Muscle layer of colon (tissue), 2 donors: ENCODE results near the gene MPZL1.

Experiments used
- H3K27ac ChIP-seq: one replicate; pipeline ENCODE4 v1.7.0; 2013; ENCODE audit warnings: low read depth, mild to moderate bottlenecking, low read length, moderate library complexity
- H3K27me3 ChIP-seq, 2 donors: one replicate each; pipeline ENCODE4 v1.7.0; 2013; ENCODE audit warnings: low read length in 2 of 2, mild to moderate bottlenecking in 2 of 2; ENCODE audit not compliant: insufficient read depth in 2 of 2, control insufficient read depth in 1 of 2
- H3K36me3 ChIP-seq: one replicate; pipeline ENCODE4 v1.7.0; 2013; ENCODE audit warnings: mild to moderate bottlenecking, low read length; ENCODE audit not compliant: insufficient read depth
- H3K4me1 ChIP-seq: one replicate; pipeline ENCODE4 v1.7.0; 2013; ENCODE audit warnings: mild to moderate bottlenecking, low read length; ENCODE audit not compliant: insufficient read depth
- H3K4me3 ChIP-seq, 2 donors: one replicate each; pipeline ENCODE4 v1.7.0; 2013; ENCODE audit warnings: low read length in 2 of 2, low read depth in 1 of 2, mild to moderate bottlenecking in 1 of 2, moderate library complexity in 1 of 2
- H3K9ac ChIP-seq: one replicate; pipeline ENCODE4 v1.7.0; 2013; ENCODE audit warnings: low read length
- H3K9me3 ChIP-seq: one replicate; pipeline ENCODE4 v1.7.0; 2013; ENCODE audit warnings: mild to moderate bottlenecking, low read length
- donor health status: abdominal sarcoma.
- donor health status: Adenocarcinoma of cecum.

Gene MPZL1

DNA sequence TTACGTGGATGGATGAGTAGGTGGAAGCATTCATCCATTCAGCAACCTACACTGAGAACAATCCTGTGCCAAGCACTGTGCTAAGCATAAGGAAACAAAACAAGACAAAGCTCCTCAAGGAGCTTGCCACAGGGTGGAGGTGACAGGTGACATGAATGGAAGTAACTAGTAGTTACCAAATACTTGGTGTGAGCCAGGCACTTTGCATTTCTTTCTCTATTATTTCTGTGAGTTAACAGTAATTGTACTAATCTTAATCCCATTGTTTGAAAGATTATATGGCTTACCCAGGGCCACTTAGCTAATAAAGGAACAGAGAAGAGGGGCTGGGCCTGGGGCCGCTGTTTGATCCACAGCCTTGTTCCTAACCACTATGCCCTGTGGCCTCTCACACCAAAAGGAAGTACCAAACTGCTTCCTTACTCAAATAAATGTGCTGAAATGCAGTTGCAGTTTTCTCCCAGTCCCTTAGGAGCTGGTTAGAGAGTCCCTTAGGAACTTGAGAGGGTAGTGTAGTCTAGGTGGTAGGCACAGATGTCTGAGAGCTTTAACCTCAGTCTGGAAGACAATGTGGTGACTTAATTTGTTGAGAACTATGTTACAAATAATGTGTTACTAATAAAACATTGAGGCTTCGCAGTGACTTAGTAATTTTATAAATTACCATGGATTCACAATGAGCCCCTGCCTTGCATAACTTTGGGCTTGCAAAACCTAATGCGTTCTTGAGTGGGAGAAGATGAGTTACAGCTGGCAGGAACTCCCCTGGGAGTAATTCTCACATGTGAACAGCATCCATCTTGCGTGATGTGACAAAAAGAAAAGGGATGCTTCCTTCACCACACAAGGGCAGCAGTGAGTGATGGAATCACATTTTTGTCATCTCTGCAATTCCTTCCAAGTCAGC is 69.8 kb downstream of the MPZL1 start:
- Histone ChIP-seq H3K36me3 (peaks cover 25% of the 10 kb centered on the region), H3K27me3 (no peaks in the 10 kb centered on the region), H3K9ac (no peak overlapping the region), H3K4me3 (no peak overlapping the region), H3K9me3 (no peaks in the 10 kb centered on the region), H3K4me1 (no peaks in the 10 kb centered on the region), H3K27ac (peak overlapping the region; percentile 1)

DNA sequence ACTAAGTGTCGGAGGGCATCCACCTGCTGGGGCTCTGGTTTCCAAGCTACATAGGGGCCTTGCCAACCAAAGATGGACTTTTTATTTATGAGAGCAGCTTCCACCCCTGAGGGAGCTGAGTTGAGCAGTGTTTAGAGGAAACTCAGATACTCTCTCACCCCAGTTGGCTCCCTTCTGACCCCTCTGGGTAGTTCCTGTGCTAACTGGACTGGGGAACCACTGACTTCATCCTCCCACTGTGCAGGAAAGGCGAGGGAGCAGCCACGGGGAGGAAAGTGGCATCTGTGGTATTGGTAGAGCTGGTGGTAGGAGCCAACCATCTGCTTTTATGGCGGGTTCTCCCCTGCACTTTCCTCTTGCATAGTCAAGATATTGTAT is 70.4 kb downstream of the MPZL1 start:
- H3K27ac ChIP-seq, result no peak overlapping the region
- no peaks in the 10 kb centered on the region for H3K27me3 ChIP-seq
- H3K9ac ChIP-seq, result no peak overlapping the region
- H3K4me3 ChIP-seq, result no peak overlapping the region
- peaks cover 25% of the 10 kb centered on the region for H3K36me3 ChIP-seq
- H3K9me3 ChIP-seq, result no peaks in the 10 kb centered on the region
- no peaks in the 10 kb centered on the region for H3K4me1 ChIP-seq

GRCh38 chr1:167794043-167794442 is 72.3 kb downstream of the MPZL1 start:
- no peaks in the 10 kb centered on the region for H3K27me3 ChIP-seq
- H3K9me3 ChIP-seq, result no peaks in the 10 kb centered on the region
- no peak overlapping the region for H3K27ac ChIP-seq
- no peak overlapping the region for H3K4me3 ChIP-seq
- H3K36me3 ChIP-seq, result peaks cover 16% of the 10 kb centered on the region
- no peak overlapping the region for H3K9ac ChIP-seq
- H3K4me1 ChIP-seq, result no peaks in the 10 kb centered on the region

DNA sequence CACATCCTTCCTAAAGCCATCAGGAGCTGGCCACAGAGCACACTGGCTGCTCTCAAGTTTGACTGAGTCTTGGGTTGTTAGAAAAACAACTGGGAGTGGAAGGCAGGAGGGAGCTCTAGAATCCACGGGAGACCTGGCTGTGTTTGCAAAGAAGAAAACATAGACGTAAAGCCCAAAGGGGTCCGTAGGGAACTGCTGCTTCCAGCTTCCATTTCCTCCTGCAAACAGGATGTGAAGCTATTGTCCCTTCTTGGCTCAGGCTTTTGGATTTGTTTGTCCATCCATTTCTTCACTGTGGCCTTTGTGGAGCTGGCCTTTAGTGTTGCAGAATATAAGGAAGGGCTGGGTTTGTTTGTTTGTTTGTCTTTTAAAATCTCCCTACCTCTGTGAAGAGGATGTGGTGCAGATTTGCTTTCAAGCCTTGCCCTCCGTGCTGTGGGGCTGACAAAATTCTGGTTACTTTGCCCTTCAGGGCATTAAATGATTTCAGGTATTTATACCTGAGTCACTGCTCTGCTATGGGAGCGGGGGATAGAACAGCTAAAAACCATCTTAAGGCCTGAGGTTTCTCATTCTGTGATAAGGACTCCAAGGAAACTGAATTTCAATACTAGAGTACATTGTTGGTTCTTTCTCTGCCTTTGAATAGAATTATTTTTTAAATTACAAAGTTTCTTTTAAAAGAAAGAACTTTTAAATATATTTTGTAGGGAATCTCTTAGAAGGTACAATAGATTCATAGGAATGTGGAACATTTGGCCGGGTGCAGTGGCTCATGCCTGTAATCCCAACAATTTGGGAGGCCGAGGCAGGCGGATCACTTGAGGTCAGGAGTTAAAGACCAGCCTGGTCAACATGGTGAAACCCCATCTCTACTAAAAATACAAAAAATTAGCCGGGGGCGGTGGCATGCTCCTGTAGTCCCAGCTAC is 74.3 kb downstream of the MPZL1 start:
- Histone ChIP-seq H3K27ac (no peak overlapping the region), H3K4me1 (no peaks in the 10 kb centered on the region), H3K9me3 (no peaks in the 10 kb centered on the region), H3K27me3 (no peaks in the 10 kb centered on the region), H3K4me3 (no peak overlapping the region), H3K36me3 (no peaks in the 10 kb centered on the region), H3K9ac (no peak overlapping the region)

GRCh38 chr1:167797015-167797414 is 75.2 kb downstream of the MPZL1 start:
- no peak overlapping the region for H3K9ac ChIP-seq
- no peaks in the 10 kb centered on the region for H3K36me3 ChIP-seq
- H3K27me3 ChIP-seq, result no peaks in the 10 kb centered on the region
- H3K9me3 ChIP-seq, result no peaks in the 10 kb centered on the region
- no peak overlapping the region for H3K4me3 ChIP-seq
- H3K27ac ChIP-seq, result peak overlapping the region; percentile 34
- H3K4me1 ChIP-seq, result no peaks in the 10 kb centered on the region

DNA sequence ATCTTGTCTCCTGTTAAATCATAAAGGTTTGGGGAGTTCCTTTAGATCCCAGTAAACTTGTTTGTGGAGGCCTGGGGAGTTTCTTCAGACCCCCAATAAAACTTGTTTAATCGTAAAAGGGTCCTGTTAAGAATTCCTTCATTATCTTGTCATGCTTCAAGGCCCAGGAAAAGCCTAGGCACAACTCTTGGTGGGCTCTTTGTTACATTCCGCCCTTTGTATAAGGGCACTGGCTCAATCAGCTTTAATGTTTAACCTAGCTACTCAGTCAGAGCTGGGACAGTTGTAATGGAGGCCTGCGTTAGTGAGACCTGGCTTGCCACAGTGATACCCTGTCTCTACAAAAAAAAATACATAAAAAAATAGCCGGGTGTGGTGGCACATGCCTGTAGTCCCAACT is 77.2 kb downstream of the MPZL1 start:
- Histone ChIP-seq H3K27me3 (no peaks in the 10 kb centered on the region), H3K4me3 (no peak overlapping the region), H3K27ac (no peak overlapping the region), H3K36me3 (no peaks in the 10 kb centered on the region), H3K9ac (no peak overlapping the region), H3K4me1 (peaks cover 7% of the 10 kb centered on the region), H3K9me3 (no peaks in the 10 kb centered on the region)

DNA sequence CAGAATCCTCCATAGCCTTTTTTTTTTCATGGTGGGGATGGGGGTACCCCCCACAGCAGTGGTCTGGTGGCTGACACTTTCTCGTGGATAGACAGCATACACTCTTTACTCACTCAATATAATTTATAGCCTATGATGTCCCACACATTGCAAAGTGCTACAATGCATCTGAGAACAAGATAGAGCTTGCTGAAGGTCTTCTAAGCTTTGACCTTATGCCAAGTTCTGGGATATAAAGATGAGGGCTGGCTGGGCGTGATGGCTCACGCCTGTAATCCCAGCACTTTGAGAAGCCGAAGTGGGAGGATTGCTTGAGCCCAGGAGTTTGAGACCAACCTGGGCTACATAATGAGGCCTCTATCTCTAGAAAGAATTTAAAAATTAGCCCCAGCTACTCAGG is 78.0 kb downstream of the MPZL1 start:
- Histone ChIP-seq H3K27me3 (no peaks in the 10 kb centered on the region), H3K4me1 (peaks cover 7% of the 10 kb centered on the region), H3K9ac (no peak overlapping the region), H3K4me3 (no peak overlapping the region), H3K36me3 (no peaks in the 10 kb centered on the region), H3K9me3 (no peaks in the 10 kb centered on the region), H3K27ac (no peak overlapping the region)

GRCh38 chr1:167800251-167800650 is 78.5 kb downstream of the MPZL1 start:
- H3K4me1 ChIP-seq, result peaks cover 7% of the 10 kb centered on the region
- H3K27ac ChIP-seq, result no peak overlapping the region
- no peak overlapping the region for H3K9ac ChIP-seq
- H3K27me3 ChIP-seq, result no peaks in the 10 kb centered on the region
- no peaks in the 10 kb centered on the region for H3K9me3 ChIP-seq
- H3K4me3 ChIP-seq, result no peak overlapping the region
- H3K36me3 ChIP-seq, result no peaks in the 10 kb centered on the region

- no peaks in the 10 kb centered on the region for H3K27me3 ChIP-seq
- H3K27ac ChIP-seq, result no peak overlapping the region
- H3K9me3 ChIP-seq, result no peaks in the 10 kb centered on the region
- no peak overlapping the region for H3K4me3 ChIP-seq
- no peaks in the 10 kb centered on the region for H3K36me3 ChIP-seq
- no peak overlapping the region for H3K9ac ChIP-seq
- peaks cover 7% of the 10 kb centered on the region for H3K4me1 ChIP-seq
Measured at GRCh38 chr1:167802235-167802634, 80.5 kb downstream of the MPZL1 start.

GRCh38 chr1:167803358-167804207 is 81.8 kb downstream of the MPZL1 start:
- Histone ChIP-seq H3K9ac (no peak overlapping the region), H3K9me3 (no peaks in the 10 kb centered on the region), H3K27me3 (no peaks in the 10 kb centered on the region), H3K4me3 (no peak overlapping the region), H3K4me1 (peaks cover 7% of the 10 kb centered on the region), H3K36me3 (no peaks in the 10 kb centered on the region), H3K27ac (no peak overlapping the region)

DNA sequence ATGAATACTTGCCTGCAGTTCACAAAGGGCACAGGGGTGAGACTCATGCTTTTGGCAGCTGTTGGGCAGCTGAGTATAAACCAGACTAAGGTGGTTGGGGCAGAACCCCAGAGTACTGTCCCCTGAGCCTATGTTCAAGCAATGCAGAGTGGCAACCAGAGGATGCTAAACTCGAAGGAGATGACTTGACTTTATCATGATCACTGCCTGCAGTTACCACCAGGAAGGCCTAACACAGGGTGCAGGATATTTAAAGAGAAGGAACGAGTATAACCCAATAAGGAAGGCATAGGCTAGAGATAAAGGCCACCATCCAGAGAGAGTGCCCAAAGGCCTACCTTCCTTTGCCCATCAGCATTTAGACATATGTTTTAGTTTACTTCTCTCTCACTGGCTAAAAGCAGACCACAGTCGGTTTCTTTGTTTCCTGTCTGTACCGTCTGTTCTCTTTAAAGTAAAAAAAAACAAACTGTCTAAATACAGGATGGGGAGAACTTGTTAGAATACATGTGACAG is 83.3 kb downstream of the MPZL1 start:
- Histone ChIP-seq H3K27ac (no peak overlapping the region), H3K9me3 (no peaks in the 10 kb centered on the region), H3K9ac (no peak overlapping the region), H3K4me1 (peaks cover 7% of the 10 kb centered on the region), H3K27me3 (no peaks in the 10 kb centered on the region), H3K36me3 (no peaks in the 10 kb centered on the region), H3K4me3 (no peak overlapping the region)
